ENCODE measurements around the gene OR6B3. TPM values are rescaled to one million over a fixed set of nuclear protein-coding genes. Genes with fewer than 3 reads are reported as not detected.

OR6B3 gene
- total RNA-seq, 4 donors from 2014 or later, result not detected

DNA sequence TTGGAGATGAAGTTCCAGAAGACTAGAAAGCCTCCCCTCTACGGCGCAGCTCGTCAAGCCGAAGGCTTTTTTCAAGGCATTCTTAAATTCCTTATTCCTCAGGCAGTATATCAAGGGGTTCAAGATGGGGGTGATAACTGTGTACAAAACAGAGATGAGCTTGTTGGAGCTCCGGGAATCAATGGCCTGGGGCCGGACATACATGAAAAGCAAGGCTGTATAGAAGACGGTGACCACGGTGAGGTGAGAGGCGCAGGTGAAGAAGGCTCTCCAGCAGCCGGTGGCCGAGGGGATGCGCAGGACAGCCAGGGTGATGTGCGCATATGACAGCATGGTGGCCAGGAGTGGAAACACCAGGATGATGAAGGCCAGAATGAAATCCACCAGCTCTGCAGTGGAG lies 8.2 kb downstream of the OR6B3 start:
- TF ChIP-seq, protein P1, sequence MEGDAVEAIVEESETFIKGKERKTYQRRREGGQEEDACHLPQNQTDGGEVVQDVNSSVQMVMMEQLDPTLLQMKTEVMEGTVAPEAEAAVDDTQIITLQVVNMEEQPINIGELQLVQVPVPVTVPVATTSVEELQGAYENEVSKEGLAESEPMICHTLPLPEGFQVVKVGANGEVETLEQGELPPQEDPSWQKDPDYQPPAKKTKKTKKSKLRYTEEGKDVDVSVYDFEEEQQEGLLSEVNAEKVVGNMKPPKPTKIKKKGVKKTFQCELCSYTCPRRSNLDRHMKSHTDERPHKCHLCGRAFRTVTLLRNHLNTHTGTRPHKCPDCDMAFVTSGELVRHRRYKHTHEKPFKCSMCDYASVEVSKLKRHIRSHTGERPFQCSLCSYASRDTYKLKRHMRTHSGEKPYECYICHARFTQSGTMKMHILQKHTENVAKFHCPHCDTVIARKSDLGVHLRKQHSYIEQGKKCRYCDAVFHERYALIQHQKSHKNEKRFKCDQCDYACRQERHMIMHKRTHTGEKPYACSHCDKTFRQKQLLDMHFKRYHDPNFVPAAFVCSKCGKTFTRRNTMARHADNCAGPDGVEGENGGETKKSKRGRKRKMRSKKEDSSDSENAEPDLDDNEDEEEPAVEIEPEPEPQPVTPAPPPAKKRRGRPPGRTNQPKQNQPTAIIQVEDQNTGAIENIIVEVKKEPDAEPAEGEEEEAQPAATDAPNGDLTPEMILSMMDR (IDR thresholded peaks at IDR 0.05; ENCODE audit: low read depth), result no peak

DNA sequence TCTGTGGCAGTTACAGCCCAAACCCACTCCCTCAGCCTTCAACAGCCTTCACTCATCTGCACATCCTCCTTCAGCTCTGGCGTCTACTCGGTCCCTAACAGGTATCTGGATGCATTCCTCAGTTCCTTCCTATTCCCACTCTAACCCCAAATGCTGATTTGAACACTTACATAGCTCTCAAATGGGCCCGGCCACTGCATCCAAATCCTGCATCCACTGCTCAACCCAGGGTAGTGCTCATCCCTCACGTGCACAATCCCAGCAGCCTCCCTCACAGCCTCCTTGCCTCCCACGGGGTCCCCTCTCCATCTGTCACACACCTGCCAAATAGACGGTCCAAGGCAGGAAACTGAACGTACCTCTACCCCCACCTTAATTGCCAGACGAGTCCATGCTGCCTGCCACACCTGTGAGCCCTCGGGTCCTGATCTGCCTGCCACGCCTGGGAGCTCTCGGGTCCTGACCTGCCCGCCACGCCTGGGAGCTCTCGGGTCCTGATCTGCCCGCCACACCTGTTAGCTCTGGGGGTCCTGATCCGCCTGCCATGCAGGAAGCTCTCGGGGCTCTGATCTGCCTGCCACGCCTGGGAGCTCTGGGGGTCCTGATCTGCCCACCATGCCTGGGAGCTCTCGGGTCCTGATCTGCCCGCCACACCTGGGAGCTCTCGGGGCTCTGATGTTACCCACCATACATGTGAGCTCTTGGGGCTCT lies 9.9 kb downstream of the OR6B3 start:
- TF ChIP-seq, protein P1 (IDR thresholded peaks at IDR 0.05; ENCODE audit: low read depth), result no peak

DNA sequence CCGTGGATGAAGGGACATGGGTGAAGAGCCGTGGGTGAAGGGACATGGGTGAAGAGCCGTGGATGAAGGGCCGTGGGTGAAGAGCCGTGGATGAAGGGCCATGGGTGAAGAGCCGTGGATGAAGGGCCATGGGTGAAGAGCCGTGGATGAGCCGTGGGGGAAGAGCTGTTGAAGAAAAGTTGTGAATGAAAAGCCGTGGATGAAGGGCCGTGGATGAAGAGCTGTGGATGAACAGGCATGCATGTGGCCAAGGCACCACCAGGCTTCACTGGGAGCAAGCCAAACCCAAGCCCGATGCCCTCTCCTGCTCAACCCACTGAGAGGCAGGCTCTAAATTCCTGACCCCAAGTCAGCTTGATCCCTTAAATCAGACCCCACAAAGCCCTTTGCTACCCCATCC lies 10.6 kb downstream of the OR6B3 start:
- TF ChIP-seq, protein P1 (IDR thresholded peaks at IDR 0.05; ENCODE audit: low read depth), result no peak

DNA sequence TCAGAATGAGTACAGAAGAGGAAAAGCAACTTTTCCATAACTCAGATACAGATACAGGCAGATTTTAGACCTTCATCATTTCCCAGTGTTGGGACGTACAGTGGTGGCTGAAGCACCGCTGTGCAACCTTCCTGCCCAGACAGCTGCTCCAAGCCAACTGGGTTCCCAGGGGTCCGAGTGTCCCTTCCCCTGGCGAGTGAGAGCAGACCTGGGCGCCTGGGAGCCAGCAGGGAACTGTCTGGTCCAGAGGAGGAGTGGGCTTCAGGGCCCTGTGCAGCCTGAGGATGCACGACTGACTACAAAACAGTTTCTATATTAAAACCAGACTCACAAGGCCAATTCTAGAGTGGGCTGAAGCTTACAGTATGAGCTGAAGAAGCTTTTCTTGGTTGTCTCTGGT lies 12.0 kb downstream of the OR6B3 start:
- TF ChIP-seq, protein P1 (IDR thresholded peaks at IDR 0.05; ENCODE audit: low read depth), result no peak

DNA sequence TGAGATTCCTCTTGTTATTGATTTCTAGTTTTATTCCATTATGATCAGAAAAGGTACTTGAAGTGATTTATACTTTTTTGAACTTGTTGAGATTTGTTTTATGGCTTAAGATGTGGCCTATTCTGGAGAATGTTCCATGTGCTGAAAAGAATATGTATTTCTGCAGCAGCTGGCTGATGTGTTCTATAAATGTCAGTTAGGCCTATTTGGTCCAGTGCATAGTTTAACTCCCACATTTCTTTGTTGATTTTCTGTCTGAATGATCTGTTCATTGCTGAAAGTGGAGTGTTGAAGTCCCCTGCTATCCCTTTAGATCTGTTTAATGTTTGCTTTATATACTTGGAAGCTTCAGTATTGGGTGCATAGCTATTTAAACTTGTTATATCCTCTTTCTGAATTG lies 16.0 kb downstream of the OR6B3 start:
- TF ChIP-seq, protein P1 (IDR thresholded peaks at IDR 0.05; ENCODE audit: low read depth), result no peak

DNA sequence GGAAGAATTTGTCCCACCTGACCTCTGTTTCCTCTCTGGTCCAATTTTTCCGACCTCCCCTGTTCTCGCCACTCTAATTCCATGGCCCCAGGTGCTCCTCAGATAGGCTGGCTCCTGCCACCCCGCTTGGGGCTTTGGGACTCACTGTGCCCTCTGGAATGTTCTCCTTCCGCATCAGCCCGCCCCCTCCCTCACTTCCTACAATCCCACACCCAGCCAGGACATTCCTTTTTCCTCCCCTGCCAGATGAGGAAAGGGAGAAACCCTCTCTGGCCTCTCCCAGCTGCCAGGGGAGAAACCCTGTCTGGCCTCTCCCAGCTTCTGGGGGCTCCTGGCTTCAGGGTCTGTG lies 20.0 kb downstream of the OR6B3 start:
- TF ChIP-seq, protein P1 (IDR thresholded peaks at IDR 0.05; ENCODE audit: low read depth), result no peak

DNA sequence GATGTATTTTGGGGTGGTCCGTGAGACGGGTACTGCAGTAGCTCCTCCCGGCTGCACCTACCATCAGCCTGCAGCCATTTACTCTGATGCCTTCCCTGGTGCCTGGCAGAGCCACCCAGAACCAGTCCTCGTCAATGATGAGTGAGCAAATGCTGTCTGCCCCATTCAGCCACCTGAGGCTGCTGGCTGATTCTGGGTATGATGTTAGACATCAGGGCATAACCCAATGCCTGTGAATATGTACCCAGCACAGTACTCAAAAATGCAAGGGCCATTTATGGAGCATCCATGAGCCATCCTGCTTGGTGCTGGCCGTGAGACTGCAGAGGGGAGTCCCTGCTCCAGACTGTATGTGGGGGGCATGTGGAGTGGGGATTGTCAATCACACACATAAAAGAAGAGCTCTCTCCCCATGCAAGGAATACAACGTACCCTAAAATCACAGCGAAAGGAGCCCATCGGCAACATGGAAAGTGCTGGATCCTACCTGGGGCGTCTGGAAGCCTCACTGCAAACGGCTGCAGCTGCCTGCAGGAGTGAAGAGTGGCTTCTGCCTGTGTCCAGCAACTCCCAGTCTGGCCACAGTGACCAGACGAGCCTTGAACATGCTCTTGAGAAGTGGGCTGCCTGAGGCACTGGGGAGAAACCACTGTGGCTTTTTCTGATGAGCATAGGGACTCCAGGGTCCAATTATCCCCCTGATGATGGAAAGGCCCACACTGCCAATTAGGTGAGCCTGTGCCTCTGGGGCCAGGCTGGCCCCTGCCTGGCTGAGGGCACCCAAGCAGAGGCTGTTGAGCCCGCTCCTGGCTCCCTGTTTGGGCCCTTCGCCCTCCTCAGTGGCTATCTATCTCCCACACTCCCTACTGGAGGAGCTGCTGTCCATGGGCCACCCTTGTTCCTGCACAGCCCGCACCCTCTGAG lies 20.7 kb downstream of the OR6B3 start:
- TF ChIP-seq, protein P1 (IDR thresholded peaks at IDR 0.05; ENCODE audit: low read depth), result no peak

Data from subcutaneous adipose tissue (tissue), 4 donors.